Gastrocnemius medialis (tissue), 4 donors: ENCODE results near the gene ZXDC. TPM values are rescaled to one million over a fixed set of nuclear protein-coding genes. Genes with fewer than 3 reads are reported as not detected.
A peak's percentile ranks its signal among the peaks of the same experiment; 100 is the strongest.

Experiments
- ATAC-seq, 2 donors: fragments of 150-250 bp; one replicate each; pipeline ENCODE4 v1.9.1; 2016
- DNase-seq, 2 donors: peaks; one replicate each; pipeline ENCODE4 v3.0.0-alpha.2; 2019
- H3K27ac ChIP-seq, 4 donors: fragments of 200-600 bp; sonication (generic); 1 replicate in 1 of 4; 2 replicates in 3 of 4; pipeline ENCODE4 v1.5.1; 2016 to 2018; ENCODE audit warnings: mild to moderate bottlenecking in 2 of 4, moderate library complexity in 1 of 4
- H3K27me3 ChIP-seq, 3 donors: fragments of 200-600 bp; sonication (generic) in 2 of 3; 1 replicate in 1 of 3; 2 replicates in 2 of 3; pipeline versions ENCODE4 v1.5.1 to v1.6.0; 2016 to 2019; ENCODE audit warnings: mild to moderate bottlenecking in 1 of 3, moderate library complexity in 1 of 3
- H3K36me3 ChIP-seq, 2 donors: fragments of 200-600 bp; sonication (generic) in 1 of 2; one replicate each; pipeline ENCODE4 v1.5.1; 2017 to 2018
- H3K4me1 ChIP-seq, 2 donors: fragments of 200-600 bp; sonication (generic) in 1 of 2; one replicate each; pipeline ENCODE4 v1.5.1; 2016 to 2017; ENCODE audit warnings: mild to moderate bottlenecking in 2 of 2
- H3K4me3 ChIP-seq, 4 donors: fragments of 200-600 bp; sonication (generic) in 3 of 4; 1 replicate in 1 of 4; 2 replicates in 3 of 4; pipeline ENCODE4 v1.5.1; 2016 to 2019; ENCODE audit warnings: mild to moderate bottlenecking in 2 of 4
- H3K9me3 ChIP-seq, 3 donors: fragments of 200-600 bp; sonication (generic) in 2 of 3; 1 replicate in 1 of 3; 2 replicates in 2 of 3; pipeline ENCODE4 v1.5.1; 2016 to 2019
- POLR2A ChIP-seq, 2 donors: fragments of 450-650 bp; IDR thresholded peaks; one replicate each; pipeline ENCODE4 v1.6.1; 2017; ENCODE audit warnings: antibody characterized with exemption in 2 of 2, mild to moderate bottlenecking in 2 of 2, moderate library complexity in 2 of 2
- in situ Hi-C, 4 donors: fragments of 200-750 bp; cut with MboI; loops; one replicate each; pipeline versions ENCODE4 v1.15.0 to v1.8.0; 2017; ENCODE audit warnings: low sequenced_read_pairs in 4 of 4
- intact Hi-C: fragments of 100-400 bp; cut with DNase I; formaldehyde crosslinking; loops from one replicate; pipeline ENCODE4 v1.15.1; 2023; ENCODE audit warnings: low total_unique reads
- total RNA-seq, 4 donors: library from RNA; depleted of rRNA; stranded (reverse); fragments of >200 nt; gene quantifications; one replicate each; pipeline versions ENCODE4 v1.1.0 to v1.2.3, GENCODE V29; 2016
- TF ChIP-seq, protein P1 (sequence below), 5 experiments: fragments of 450-650 bp in 3 of 5; fragments of 200-600 bp in 2 of 5; sonication (generic) in 2 of 5; IDR thresholded peaks in 4 of 5; conservative IDR thresholded peaks in 1 of 5; 1 replicate in 4 of 5; 2 replicates in 1 of 5; pipeline ENCODE4 v1.5.1; 2016 to 2019; ENCODE audit warnings: antibody characterized with exemption in 5 of 5, mild to moderate bottlenecking in 3 of 5, moderate library complexity in 3 of 5

The ZXDC gene
- total RNA-seq, 4 donors from 2014 or later: 40.9 to 54.2 (median 45.4) TPM

DNA sequence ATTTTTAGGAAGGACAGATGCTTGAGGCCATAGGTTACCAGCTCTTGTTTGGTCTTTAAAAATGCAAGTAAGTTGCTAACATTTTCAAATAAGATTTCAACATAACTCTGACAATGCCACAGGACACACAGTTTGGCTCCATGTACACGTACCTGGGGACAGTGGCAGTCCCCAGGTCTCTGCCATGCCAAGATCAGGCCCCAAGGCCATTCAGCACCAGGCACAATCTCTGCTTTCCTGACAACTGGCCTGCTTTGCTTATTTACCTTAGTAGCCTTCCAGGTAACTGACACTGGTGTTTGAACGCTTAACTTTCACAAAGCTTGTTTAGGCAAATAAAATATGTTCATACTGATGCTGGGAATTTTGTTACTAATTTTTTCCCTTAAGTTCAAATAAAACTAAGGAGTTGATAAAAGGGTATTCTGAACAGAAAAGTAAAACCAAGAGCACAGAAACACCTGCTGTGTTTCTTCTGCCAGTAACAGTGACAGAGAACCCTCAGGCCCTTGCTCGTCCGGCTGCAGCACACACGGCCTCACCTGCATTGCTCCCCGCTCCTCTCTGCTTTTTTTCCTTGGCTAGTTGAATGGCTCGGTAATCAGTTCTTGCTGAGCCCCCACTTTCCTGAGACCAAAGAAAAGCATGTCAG lies 16.5 kb downstream of the ZXDC start:
- DNase-seq: no peak
- no peak for ATAC-seq
- intact Hi-C loops (no loop called here), in situ Hi-C loops (no loop called here)
- H3K4me1 ChIP-seq: peaks cover 56 to 71% of the 10 kb centered on the region in 2 donors
- peaks cover 0 to 61% of the 10 kb centered on the region in 2 donors for H3K36me3 ChIP-seq
- no peaks in the 10 kb centered on the region for H3K9me3 ChIP-seq
- TF ChIP-seq, protein P1, sequence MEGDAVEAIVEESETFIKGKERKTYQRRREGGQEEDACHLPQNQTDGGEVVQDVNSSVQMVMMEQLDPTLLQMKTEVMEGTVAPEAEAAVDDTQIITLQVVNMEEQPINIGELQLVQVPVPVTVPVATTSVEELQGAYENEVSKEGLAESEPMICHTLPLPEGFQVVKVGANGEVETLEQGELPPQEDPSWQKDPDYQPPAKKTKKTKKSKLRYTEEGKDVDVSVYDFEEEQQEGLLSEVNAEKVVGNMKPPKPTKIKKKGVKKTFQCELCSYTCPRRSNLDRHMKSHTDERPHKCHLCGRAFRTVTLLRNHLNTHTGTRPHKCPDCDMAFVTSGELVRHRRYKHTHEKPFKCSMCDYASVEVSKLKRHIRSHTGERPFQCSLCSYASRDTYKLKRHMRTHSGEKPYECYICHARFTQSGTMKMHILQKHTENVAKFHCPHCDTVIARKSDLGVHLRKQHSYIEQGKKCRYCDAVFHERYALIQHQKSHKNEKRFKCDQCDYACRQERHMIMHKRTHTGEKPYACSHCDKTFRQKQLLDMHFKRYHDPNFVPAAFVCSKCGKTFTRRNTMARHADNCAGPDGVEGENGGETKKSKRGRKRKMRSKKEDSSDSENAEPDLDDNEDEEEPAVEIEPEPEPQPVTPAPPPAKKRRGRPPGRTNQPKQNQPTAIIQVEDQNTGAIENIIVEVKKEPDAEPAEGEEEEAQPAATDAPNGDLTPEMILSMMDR (IDR thresholded peaks at IDR 0.05 in 4 of 5, conservative IDR thresholded peaks at IDR 0.05 in 1 of 5): no peak
- no peak for TF ChIP-seq POLR2A (IDR thresholded peaks at IDR 0.05)
- peak overlapping the region; percentile 94 to 97 (median 96) for H3K27ac ChIP-seq
- no peak overlapping the region for H3K4me3 ChIP-seq
- H3K27me3 ChIP-seq: no peaks in the 10 kb centered on the region

DNA sequence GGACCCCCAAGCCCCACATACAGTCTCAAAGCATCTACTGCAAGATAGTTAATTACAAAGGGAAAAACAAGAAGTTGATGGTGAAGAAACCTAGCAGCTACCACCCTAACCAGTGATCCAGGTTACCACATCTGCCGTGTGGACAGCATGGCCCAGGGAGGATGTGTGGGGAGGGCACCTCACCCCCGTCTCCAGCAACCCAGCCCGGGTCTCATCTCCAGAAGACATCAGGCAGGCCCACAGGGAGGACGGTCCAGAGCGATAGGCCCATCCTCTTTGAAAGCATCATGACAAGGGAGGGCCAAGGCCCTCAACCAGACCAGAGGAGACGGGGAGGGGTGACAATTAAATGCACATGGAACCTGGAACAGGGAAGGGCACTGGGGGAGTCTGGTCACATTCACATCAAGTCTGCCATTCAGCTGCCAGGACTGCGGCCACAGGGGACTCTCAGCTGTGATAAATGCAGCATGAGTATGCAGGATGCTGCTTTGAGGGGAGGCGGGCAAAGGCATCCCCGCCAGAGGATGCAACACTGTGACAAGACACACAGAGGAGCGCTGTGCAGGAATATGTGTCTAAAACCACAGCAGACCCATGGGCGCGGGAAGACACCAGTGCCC lies 18.8 kb downstream of the ZXDC start:
- DNase-seq (no peak), ATAC-seq (no peak)
- peak overlapping the region in 3 of 4 donors; percentile 24 to 67 (median 39) for H3K27ac ChIP-seq
- peaks cover 0 to 52% of the 10 kb centered on the region in 2 donors for H3K36me3 ChIP-seq
- H3K4me1 ChIP-seq: peaks cover 37 to 51% of the 10 kb centered on the region in 2 donors
- H3K4me3 ChIP-seq: no peak overlapping the region
- in situ Hi-C loops (no loop called here), intact Hi-C loops (no loop called here)
- no peaks in the 10 kb centered on the region for H3K9me3 ChIP-seq
- H3K27me3 ChIP-seq: no peaks in the 10 kb centered on the region
- TF ChIP-seq, protein P1 (IDR thresholded peaks at IDR 0.05 in 4 of 5, conservative IDR thresholded peaks at IDR 0.05 in 1 of 5): no peak
- TF ChIP-seq POLR2A (IDR thresholded peaks at IDR 0.05): no peak

DNA sequence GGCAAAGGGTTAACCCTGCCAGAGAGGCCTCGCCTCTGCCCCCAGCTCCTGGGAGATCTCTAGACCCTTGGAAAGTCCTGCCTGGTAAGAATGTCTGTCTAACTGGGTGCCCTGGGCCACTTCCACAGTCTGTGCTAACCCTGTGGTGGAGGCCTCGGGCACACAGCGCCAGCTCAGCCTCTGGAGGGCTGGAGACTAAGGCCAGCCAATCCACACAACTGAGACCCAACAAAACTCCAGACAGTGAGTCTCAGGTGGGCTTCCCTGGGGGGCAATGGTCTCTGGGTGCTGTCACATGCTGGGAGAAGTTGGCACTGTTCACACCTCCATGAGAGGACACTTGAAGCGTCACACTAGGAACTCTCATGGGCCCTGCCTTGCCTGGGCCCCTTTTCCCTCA lies 19.5 kb downstream of the ZXDC start:
- ATAC-seq: no peak
- Histone ChIP-seq H3K27me3 (no peaks in the 10 kb centered on the region), H3K9me3 (no peaks in the 10 kb centered on the region), H3K4me3 (no peak overlapping the region), H3K36me3 (peaks cover 0 to 51% of the 10 kb centered on the region in 2 donors), H3K27ac (peak overlapping the region; percentile 24 to 67 (median 44)), H3K4me1 (peaks cover 30 to 46% of the 10 kb centered on the region in 2 donors)
- intact Hi-C loops: no loop called here
- TF ChIP-seq POLR2A (IDR thresholded peaks at IDR 0.05): no peak
- TF ChIP-seq, protein P1 (IDR thresholded peaks at IDR 0.05 in 4 of 5, conservative IDR thresholded peaks at IDR 0.05 in 1 of 5): no peak
- DNase-seq: no peak
- in situ Hi-C loops: no loop called here

DNA sequence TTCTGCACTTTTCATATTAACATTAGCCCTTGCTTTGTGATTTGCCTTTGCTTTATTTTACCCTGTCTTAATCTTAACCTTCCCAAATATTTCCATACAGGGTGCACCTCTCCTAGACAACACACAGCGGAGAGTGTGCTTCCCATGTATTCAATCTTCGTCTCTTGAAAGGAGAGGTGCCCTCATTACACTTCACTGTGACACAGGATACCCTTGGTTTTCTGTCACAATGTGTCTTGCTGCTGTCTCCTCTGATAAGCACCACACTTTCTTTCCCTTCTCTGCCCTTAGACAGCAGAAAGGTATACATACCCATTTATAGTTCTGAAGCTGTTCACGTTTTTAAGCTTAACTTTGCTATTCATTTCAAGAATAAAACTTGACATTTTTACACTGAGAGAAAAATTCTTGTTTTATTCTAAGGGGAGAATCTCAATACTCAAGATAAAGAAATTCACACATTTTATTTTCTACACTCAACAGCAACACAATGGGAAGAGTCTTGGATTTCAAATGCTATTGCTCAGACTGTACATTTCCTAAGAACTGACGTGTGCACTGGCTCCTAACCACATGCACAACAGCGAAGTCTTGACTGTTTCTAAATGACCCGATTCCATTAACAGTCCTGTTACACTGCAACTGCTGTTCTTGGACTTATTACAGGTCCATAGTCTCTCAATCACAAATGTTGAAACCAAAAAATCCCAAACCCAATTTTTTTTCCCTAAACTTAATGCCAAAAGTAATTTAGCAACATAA lies 21.1 kb downstream of the ZXDC start:
- no peak overlapping the region for H3K4me3 ChIP-seq
- in situ Hi-C loops (no loop called here), intact Hi-C loops (no loop called here)
- H3K4me1 ChIP-seq: peaks cover 16 to 30% of the 10 kb centered on the region in 2 donors
- TF ChIP-seq, protein P1 (IDR thresholded peaks at IDR 0.05 in 4 of 5, conservative IDR thresholded peaks at IDR 0.05 in 1 of 5): no peak
- no peak for TF ChIP-seq POLR2A (IDR thresholded peaks at IDR 0.05)
- peaks cover 0 to 51% of the 10 kb centered on the region in 2 donors for H3K36me3 ChIP-seq
- peak overlapping the region; percentile 24 to 67 (median 54) for H3K27ac ChIP-seq
- DNase-seq: no peak
- no peaks in the 10 kb centered on the region for H3K27me3 ChIP-seq
- peak; percentile 58 to 67 for ATAC-seq
- no peaks in the 10 kb centered on the region for H3K9me3 ChIP-seq
